ENCODE results near the gene GNL2.

GRCh38 chr1:37545019-37545418 lies 50.7 kb downstream of the GNL2 start:
- TF ChIP-seq CTCF (conservative IDR thresholded peaks at IDR 0.05; ENCODE audit: low read depth, low read length) (no peak), EZH2 (IDR thresholded peaks at IDR 0.05; ENCODE audit: borderline replicate concordance, low read depth, low read length, poor library complexity, severe bottlenecking) (no peak)

Measured in A673 (cell line).